ENCODE data around the gene TSHZ1. TPM values are rescaled to one million over a fixed set of nuclear protein-coding genes. Genes with fewer than 3 reads are reported as not detected.

The TSHZ1 gene
- total and polyA plus RNA-seq, 4 donors: 4.2 to 6.6 (median 5.6) TPM

- Histone ChIP-seq H3K27me3 (ENCODE audit: control insufficient read depth in 4 of 4, insufficient read depth in 4 of 4, low read length in 3 of 4) (no peaks in the 10 kb centered on the region), H3K27ac (ENCODE audit: low read depth in 1 of 2, low read length in 2 of 2) (no peak overlapping the region), H3K4me3 (ENCODE audit: low read depth in 1 of 3, low read length in 3 of 3) (no peak overlapping the region), H3K9ac (ENCODE audit: low read depth in 1 of 2, low read length in 2 of 2) (no peak overlapping the region), H3K36me3 (ENCODE audit: control insufficient read depth in 4 of 4, insufficient read depth in 3 of 4, low read depth in 1 of 4, low read length in 3 of 4) (no peaks in the 10 kb centered on the region), H3K9me3 (ENCODE audit: control insufficient read depth in 4 of 4, low read length in 3 of 4) (no peaks in the 10 kb centered on the region), H3K4me1 (ENCODE audit: control insufficient read depth in 4 of 4, insufficient read depth in 4 of 4, low read length in 3 of 4) (no peaks in the 10 kb centered on the region)
- no peak for DNase-seq (ENCODE audit: low spot score)
- TF ChIP-seq FOXA2 (IDR thresholded peaks at IDR 0.05): no peak
- TF ChIP-seq GABPA (IDR thresholded peaks at IDR 0.05 in 1 of 2, conservative IDR thresholded peaks at IDR 0.05 in 1 of 2): no peak
- TF ChIP-seq YY1 (IDR thresholded peaks at IDR 0.05): no peak
- TF ChIP-seq HNF4G (IDR thresholded peaks at IDR 0.05): no peak
- no peak for TF ChIP-seq CTCF (IDR thresholded peaks at IDR 0.05; ENCODE audit: low read depth, low read length, missing input control)
- TF ChIP-seq MAX (IDR thresholded peaks at IDR 0.05): no peak
- no peak for TF ChIP-seq HNF4A (conservative IDR thresholded peaks at IDR 0.05)
- TF ChIP-seq, protein P1, sequence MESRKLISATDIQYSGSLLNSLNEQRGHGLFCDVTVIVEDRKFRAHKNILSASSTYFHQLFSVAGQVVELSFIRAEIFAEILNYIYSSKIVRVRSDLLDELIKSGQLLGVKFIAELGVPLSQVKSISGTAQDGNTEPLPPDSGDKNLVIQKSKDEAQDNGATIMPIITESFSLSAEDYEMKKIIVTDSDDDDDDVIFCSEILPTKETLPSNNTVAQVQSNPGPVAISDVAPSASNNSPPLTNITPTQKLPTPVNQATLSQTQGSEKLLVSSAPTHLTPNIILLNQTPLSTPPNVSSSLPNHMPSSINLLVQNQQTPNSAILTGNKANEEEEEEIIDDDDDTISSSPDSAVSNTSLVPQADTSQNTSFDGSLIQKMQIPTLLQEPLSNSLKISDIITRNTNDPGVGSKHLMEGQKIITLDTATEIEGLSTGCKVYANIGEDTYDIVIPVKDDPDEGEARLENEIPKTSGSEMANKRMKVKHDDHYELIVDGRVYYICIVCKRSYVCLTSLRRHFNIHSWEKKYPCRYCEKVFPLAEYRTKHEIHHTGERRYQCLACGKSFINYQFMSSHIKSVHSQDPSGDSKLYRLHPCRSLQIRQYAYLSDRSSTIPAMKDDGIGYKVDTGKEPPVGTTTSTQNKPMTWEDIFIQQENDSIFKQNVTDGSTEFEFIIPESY (IDR thresholded peaks at IDR 0.05): no peak
- TF ChIP-seq TAF1 (conservative IDR thresholded peaks at IDR 0.05): no peak
- TF ChIP-seq REST (IDR thresholded peaks at IDR 0.05): no peak
- no peak for TF ChIP-seq RXRA (IDR thresholded peaks at IDR 0.05)
- no peak for TF ChIP-seq SP1 (IDR thresholded peaks at IDR 0.05)
- TF ChIP-seq, protein P2, sequence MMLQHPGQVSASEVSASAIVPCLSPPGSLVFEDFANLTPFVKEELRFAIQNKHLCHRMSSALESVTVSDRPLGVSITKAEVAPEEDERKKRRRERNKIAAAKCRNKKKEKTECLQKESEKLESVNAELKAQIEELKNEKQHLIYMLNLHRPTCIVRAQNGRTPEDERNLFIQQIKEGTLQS (IDR thresholded peaks at IDR 0.05): no peak
- TF ChIP-seq FOXA1 (IDR thresholded peaks at IDR 0.05): no peak
- no peak for TF ChIP-seq EGR1 (IDR thresholded peaks at IDR 0.05; ENCODE audit: low read depth in 2 of 2)
- TF ChIP-seq NR2F2 (IDR thresholded peaks at IDR 0.05): no peak
- TF ChIP-seq RAD21 (IDR thresholded peaks at IDR 0.05): no peak
- 87% methylated on average over 16 of the region's 16 CpGs for WGBS
These were observed 66.4 kb downstream of the TSHZ1 start for GRCh38 chr18:75276818-75277609.
